HL-60/S4 treated with phorbol 12-myristate 13-acetate at 8.2 ng/mL for 4 days and 3 days (cell line): ENCODE measurements around the gene TRNP1.

Experiments used
- in situ Hi-C: fragments of 300-500 bp; cut with MboI; formaldehyde crosslinking; loops from 2 replicates; pipeline ENCODE4 v1.15.0; 2022; ENCODE audit warnings: low sequenced_read_pairs

Gene TRNP1

DNA sequence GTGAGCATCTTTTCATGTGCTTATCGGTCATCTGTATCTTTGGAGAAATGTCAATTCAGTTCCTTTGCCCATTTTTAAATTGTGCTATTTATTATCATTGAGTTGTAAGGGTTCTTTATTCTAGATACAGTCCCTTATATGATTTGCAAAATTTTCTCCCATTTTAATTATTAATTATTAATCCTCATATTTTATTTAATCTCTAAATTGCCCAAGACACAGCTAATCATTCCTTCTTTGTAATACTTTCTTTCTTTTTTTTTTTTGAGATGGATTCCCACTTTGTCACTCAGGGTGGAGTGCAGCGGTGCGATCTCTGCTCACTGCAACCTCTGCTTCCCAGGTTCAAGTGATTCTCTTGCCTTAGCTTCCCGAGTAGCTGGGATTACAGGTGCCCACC lies 32.2 kb downstream of the TRNP1 start:
- in situ Hi-C loops: no loop called here

DNA sequence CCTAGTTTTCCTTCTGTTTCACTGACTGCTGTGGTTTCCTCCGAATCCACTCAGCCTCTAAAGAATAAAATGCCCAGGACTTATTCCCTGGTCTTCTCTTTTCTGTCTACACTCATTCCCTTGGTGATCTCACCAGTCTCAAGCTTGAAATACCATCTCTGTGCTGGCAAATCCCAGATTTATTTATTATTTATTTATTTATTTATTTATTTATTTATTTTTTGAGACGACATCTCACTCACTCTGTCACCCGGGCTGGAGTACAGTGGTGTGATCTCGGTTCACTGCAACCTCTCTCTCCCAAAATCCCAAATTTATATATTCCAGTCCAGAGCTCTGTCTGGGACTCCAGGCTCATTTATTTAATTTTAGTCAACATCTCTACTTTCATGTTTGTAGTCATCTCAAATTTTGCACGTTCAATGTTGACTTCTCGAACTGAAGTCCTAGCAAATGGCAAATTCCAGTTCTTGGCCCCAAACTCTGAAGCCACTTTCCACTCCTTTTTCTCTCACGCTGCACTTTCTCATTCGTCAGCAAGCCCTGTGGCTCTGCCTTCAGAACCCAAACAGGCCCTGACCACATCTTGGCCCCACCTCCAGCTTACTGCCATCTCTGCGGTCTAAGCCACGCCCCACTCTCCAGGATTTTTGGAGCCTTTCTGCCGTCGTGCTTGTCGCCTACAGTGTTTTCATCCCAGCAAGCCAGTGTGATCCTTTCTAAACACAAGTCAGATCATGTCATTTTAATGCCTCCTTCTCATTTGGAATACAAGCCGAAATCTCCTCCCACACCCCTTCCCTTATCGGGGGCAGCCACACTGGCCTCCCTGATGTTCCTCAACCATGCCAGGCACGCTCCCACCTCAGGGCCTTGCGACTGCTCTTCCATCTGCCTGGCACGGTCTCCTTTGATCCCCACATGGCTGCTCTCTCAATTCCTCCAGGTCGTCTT lies 33.4 kb downstream of the TRNP1 start:
- in situ Hi-C loops: no loop called here

DNA sequence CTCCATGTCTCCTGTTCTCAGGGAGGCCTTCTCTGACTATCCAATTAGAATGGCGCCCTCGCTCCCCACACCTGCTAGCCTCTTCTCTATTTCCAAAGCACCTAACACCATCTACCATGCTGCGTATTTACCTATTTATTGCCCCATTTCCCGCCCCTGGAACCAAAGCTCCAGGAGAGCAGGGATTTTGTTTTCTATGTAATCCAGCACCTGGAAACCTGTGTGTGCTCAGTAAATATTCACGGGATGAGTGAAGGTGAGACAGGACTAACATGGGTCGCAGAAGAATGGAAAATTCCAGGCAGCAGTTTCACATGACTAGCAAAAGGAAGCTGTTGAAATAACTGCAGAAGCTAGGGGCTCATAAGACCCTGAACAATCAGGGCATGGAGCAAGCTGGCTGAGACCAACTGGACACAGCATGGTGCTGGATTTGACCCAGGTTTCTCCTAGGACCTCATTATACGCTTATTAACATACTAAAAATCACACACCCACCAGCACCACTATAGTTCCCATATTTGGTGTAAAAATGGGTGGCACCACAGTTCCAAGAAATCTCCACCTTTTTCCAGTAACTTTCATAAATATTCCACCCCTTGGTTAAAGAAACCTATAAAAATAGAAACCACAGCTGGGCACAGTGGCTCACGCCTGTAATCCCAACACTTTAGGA lies 34.2 kb downstream of the TRNP1 start:
- in situ Hi-C loops: no loop called here

DNA sequence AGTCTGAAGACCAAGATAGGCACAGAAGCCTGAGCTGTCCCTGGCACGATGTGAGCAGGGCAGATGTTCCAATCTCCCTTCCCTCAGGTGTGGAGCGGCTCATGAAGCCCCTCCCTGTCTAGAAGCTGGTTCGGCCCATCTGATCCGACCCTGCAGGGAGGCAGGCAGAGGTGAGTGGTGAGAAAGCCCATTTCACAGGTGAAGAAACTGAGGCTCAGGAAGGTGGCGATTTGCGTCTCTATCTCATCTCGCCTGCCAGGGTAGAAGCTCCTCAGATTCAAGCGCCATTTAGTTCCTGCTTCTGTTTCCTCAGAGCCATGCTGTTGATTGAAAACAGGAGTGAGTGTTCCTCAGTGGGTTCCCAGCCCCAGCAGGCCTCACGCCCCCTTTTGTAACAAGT lies 36.0 kb downstream of the TRNP1 start:
- in situ Hi-C loops: no loop called here

DNA sequence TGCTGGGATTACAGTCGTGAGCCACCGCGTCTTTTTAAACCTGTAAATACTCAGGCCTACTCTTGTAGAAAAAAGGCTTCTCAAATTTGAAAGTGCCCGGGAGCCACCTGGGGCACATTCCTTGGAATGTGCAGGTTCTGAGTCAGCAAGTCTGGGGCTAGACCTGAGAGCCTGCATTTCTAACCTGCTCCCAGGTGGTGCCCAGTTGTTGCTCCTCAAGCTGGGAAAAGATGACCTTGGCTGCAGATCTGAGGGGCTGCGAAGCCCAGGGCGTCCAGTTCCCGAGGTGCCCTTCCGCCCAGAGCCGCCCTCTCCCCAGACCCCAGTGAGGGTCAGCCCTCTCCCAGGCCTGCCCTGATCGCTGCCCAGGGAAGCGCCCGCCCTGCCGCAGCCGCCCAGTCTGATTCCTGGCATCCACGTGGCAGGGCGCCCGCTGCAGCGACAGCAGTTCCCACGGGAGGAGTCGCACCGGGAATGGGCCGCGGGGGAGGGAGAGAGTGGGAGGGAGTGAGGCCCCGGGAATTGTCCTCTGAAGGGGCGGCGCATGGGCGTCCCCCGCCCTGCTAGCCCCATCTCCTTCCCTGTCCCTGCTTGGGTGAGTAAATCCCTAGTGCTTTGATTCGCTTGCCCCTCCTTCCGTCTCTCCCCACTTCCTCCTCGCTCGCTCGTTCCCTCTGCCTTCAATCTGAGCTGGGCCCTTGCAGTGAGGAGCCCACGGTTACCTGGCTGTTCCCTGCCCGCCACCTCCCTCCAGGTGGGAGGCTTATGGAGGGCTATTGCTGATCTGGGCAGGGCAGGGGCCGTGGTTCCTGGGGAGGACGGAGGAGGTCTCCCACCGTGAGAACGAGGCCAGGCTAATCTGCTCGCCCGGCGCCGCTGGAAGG lies 38.0 kb downstream of the TRNP1 start:
- in situ Hi-C loops: no loop called here

DNA sequence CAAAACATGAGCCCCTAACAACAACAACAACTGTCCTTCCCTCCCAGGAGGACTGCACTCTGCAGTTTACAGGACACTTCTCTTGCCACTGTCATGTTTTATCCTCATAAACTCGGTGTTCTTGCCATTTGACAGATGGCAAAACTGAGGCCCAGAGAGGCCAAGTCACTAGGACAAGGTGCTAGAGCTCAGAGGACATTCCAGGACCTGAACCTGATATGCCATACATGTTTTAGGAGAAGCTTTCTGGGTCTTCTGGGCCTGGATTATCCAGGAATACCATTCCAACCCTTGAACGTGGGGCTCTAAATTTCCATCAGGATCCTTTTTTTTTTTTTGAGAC lies 38.6 kb downstream of the TRNP1 start:
- in situ Hi-C loops: no loop called here

DNA sequence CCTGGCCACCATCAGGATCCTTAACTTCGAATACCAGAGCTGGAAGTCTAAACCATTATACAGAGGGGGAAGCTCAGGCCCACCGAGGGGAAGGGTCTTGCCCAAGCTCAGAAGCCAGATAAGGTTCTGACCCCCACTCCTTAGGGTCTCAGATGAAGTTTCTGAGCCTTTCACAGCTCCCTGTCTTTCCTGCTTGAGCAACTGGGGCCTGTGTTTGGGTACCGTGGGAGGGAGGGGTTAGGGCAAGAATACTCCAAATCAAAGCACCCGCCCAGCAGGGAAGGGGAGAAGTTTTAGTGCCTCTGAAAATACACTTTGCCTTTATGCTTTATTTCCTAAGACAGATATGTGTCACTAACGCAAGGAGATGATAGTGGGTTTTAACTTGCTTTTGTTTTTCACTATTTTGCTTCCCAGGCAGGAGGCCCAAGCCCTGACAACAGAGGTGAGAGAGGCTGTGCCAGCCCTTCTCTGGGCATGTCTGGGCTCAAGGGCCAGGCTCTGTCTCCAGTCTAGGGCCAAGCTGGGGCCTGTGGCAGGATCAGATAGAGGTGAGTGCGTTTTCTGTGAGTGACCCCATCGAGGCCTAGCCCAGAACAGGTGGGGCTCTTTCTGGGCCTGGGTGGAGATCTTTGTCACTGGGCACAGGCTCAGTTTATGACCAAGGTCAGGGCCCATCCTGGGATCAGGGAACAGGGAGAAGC lies 39.7 kb downstream of the TRNP1 start:
- in situ Hi-C loops: no loop called here

DNA sequence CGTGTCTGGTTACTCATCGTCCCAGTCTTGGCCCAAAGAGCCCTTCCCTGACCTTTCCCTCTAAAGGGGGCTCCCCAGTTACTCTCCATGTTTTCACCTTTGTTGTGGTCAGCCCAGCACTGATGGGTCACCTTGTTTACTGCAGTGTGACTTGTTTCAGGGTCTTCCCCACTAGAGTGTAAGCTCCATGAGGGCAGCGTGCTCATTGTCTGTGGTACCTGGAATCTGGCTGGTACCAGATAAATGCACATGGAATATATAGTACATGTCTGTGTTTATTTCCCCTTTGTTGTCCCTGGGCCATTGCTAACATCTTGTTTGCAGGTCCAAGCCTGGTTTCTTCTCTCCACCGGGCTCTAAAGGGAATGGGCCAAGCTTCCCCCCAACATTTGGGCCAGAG lies 41.9 kb downstream of the TRNP1 start:
- in situ Hi-C loops: no loop called here

DNA sequence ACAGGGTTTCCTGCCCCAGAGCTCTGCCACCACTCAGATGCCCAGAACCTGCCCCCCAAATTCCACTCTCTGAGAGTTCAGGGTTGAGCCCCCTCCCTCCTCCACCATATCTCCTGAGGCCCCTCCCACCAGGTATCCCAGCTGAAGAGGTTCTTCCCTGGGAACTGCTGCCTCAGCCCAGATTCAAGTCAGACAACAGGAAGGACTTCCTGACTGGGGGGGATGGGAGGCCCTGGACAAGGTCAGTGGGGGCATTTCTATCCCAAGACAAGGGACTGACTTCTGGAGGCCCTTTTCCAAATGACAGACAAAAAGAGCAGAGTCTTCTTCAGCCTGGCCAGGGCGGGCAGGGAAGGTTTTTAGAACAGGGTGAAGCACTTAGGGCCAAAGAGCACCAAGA lies 43.2 kb downstream of the TRNP1 start:
- in situ Hi-C loops: no loop called here

DNA sequence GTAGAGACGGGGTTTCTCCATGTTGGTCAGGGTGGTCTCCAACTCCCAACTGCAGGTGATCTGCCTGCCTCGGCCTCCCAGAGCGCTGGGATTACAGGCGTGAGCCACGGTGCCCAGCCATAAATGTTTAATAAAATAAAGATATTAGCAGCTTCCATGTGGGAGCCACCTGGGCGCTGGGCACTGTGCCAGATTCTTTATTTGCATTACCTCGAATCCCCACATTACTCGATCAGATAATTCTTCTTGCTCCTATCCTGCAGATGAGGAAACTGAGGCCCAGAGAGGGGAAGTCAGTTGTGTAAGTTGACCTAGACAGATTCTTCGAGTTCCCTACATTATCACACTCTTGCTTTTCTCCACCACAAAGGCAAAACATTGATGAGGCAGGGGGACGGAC lies 44.0 kb downstream of the TRNP1 start:
- in situ Hi-C loops: no loop called here

DNA sequence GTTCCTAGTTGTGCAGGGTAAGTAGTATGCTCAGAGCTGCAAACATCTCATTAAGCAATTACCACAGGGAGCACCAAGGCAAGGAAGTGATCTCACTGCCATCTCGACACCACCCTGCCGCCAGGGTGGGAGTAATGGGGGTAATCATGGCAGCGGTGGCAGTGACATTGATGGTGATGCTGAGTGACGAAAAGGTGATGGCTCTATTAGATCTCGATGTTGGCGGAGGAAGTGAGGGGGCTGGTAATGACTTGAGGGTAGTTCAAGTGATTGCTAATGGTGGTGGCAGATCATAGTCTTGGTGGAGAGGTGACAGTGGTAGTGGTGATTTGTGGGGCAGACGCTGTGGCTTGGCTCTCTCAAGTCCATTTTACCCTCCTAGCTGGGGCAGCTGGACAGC lies 44.5 kb downstream of the TRNP1 start:
- in situ Hi-C loops: no loop called here

DNA sequence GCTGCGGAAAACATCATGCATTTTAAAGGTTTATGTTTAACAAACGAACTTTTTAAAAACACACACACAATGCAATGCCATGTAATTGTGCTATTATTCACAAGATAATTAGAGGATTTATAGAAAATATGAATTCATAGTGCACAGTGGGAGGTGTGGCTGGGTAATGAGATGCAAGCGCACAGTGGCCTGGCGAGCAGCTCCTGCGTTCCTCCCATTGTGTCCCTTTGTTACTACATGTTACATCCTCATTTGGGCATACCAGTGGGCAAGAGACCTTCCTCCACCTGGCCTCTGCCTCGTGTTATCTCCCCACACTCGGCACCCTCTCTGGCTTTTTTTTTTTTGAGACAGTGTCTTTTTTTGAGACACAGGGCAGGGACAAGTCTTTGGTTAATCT lies 49.2 kb downstream of the TRNP1 start:
- in situ Hi-C loops: no loop called here

DNA sequence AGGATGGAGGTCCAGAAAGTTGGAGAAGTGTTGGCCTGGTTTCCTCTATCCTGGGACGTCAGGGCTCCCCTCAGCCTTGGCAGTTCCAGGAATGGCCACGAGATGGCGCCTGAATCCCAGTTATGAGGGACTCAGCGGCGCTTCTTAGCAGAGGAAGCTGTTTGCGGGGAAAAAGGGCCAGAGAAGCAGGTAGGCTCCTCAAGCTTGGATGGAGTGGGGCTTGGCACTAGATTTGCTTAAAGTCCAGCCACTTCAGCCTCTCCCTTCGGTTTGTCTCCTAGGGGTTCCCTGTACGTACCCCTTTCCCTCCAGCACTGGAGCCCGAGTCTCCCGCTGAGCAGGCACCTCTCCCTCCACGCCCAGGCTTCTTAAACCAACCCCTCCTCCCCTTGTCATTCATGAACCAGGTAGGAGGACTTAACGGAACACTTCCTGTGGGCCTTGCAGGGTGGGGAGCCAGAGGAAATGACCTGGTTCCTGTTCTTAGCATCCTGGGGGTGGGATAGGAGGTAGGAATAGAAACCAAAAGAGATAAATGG lies 51.2 kb downstream of the TRNP1 start:
- in situ Hi-C loops: loop anchor here (5.0 kb wide), 1 partner anchor 48 kb away; no protein-coding TSS in a partner anchor

DNA sequence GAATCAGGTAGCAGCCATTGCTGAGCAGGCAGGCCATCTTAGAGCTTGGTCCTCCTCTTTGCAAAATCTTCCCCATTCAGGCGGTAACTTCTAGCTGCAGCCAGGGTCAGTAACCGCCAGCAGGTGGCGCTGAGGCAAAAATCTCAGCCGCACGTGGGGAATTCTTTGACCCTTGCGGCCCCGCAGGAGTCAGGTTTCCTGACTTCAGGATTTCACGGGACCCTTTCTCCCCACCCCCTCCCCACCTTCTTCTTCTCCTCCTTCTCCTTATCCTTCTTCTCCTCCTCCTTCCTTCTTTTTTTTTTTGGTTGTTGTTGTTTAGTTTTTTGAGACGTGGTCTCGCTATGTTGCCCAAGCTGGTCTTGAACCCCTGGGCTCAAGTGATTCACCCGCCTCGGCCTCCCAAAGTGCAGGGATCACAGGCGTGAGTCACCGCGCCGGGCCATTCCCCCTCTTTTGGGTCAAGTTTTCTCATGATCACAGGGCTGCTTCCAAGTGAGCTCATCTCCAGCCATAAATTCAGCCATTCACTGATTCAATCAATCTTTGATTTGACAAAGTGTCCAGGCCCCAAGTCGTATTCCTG lies 52.6 kb downstream of the TRNP1 start:
- in situ Hi-C loops: loop anchor here (5.0 kb wide), 1 partner anchor 46 kb away; no protein-coding TSS in a partner anchor

DNA sequence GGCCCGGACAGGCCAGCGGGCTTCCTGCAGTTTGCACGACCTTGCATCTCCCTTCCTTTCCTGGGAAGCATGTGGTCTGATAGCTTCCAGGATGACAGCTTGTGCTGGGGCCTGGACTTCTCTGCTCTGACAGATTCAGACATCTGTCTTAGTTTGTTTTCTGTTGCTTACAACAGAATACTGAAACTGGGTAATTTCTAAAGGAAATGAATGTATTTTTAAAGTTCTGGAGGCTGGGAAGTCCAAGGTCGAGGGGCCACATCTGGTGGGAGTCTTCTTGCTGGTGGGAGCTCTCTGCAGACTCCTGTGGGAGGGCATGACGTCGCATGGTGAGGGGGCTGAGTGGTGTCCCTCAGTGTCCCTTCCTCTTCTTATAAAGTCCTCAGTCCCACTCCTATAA lies 54.4 kb downstream of the TRNP1 start:
- in situ Hi-C loops: loop anchor here (5.0 kb wide), 1 partner anchor 44 kb away; no protein-coding TSS in a partner anchor

DNA sequence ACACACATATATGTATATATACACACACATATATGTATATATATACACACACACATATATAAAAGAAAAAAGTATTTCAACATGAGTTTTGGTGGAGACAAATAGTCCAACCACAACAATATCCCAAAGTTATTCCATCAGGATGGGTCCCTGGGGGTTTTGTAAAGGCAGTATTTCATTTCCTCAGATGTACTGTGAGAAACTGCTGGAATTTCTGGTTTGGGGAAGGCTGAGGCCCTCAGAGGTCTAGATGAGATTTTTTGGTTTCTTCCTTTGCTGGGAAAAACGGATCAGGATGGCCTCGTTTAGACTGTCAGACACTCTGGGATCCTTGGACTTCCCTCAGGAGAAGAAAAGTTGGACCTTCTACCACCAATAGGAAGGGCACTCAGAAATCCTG lies 55.6 kb downstream of the TRNP1 start:
- in situ Hi-C loops: loop anchor here (5.0 kb wide), 1 partner anchor 43 kb away; no protein-coding TSS in a partner anchor

DNA sequence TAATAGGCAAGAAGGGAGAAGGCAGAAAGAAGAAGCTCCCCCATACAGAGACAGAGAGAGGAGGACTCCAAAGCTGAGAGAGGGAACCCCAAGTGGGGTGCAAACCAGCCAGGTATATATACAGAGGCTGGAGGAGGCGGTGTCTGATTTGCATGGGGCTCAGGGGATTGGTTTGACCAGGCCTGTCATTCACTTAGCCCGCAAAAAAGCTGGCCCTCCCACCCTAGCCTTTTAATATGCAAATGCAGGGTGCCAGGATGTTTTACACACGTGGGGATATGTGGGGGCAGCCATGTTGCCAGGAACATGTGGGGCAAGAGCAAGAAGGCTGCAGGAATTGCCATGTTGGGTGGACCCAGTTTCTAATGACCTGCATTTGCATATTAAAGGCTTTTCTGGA lies 56.1 kb downstream of the TRNP1 start:
- in situ Hi-C loops: loop anchor here (5.0 kb wide), 1 partner anchor 43 kb away; no protein-coding TSS in a partner anchor
